ENCODE results near the gene TREX2.

Gene TREX2

DNA sequence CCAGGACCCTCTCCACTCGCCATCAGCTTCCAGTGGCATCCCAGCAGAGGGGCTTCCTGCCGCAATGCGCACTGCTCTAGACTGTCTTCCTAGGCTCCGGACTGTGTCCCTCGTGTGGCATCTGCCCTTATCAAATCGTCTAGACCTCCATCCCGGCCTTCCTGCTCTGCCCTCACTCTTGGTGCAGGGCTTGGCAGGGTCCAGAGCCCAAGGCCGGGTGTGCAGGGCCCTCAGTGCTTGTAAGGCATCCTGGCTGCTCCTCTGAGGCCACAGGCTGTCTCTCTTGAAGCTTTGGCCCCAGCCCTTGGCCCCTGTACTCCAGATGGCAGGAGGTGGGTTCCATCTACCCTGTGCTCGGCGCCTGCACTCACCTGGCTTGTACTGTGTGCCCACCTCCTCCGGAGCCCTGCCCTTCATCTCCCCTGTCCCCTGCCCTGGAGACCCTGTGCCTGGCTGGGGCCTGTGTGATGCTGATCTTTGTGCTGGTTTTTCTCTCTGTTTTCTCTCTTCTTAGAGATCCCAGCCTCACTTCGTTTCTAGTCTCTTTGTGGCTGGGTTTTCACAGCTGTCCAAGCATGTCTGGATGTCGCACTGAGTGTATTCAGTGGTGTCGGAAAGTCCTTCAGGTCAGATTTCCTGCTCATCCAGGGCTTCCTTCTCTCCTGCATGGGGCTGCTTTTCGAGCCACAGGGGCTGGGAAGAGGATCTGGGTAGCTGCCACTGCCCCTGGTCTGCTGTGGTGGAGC is 3.7 kb upstream of the TREX2 start:
- Histone ChIP-seq H3K4me3 (ENCODE audit: low read depth, low read length) (no peak overlapping the region), H3K27me3 (ENCODE audit: control insufficient read depth, insufficient read depth, low read length) (no peaks in the 10 kb centered on the region), H3K4me1 (ENCODE audit: control insufficient read depth, insufficient read depth, low read length) (no peaks in the 10 kb centered on the region), H3K36me3 (ENCODE audit: control insufficient read depth, insufficient read depth, low read length) (no peaks in the 10 kb centered on the region), H3K9me3 (ENCODE audit: control insufficient read depth, insufficient read depth, low read length) (peaks cover 4% of the 10 kb centered on the region), H3K9ac (ENCODE audit: low read depth, low read length) (no peak overlapping the region)

- H3K9ac ChIP-seq (ENCODE audit: low read depth, low read length), result no peak overlapping the region
- H3K4me1 ChIP-seq (ENCODE audit: control insufficient read depth, insufficient read depth, low read length), result no peaks in the 10 kb centered on the region
- H3K27me3 ChIP-seq (ENCODE audit: control insufficient read depth, insufficient read depth, low read length), result no peaks in the 10 kb centered on the region
- H3K4me3 ChIP-seq (ENCODE audit: low read depth, low read length), result no peak overlapping the region
- H3K9me3 ChIP-seq (ENCODE audit: control insufficient read depth, insufficient read depth, low read length), result peaks cover 4% of the 10 kb centered on the region
- no peaks in the 10 kb centered on the region for H3K36me3 ChIP-seq (ENCODE audit: control insufficient read depth, insufficient read depth, low read length)
These were observed 2.9 kb upstream of the TREX2 start for GRCh38 chrX:153448556-153449367.

GRCh38 chrX:153447581-153447960 is 1.7 kb upstream of the TREX2 start:
- Histone ChIP-seq H3K4me3 (ENCODE audit: low read depth, low read length) (no peak overlapping the region), H3K9me3 (ENCODE audit: control insufficient read depth, insufficient read depth, low read length) (peaks cover 4% of the 10 kb centered on the region), H3K36me3 (ENCODE audit: control insufficient read depth, insufficient read depth, low read length) (no peaks in the 10 kb centered on the region), H3K9ac (ENCODE audit: low read depth, low read length) (no peak overlapping the region), H3K27me3 (ENCODE audit: control insufficient read depth, insufficient read depth, low read length) (no peaks in the 10 kb centered on the region), H3K4me1 (ENCODE audit: control insufficient read depth, insufficient read depth, low read length) (no peaks in the 10 kb centered on the region)

DNA sequence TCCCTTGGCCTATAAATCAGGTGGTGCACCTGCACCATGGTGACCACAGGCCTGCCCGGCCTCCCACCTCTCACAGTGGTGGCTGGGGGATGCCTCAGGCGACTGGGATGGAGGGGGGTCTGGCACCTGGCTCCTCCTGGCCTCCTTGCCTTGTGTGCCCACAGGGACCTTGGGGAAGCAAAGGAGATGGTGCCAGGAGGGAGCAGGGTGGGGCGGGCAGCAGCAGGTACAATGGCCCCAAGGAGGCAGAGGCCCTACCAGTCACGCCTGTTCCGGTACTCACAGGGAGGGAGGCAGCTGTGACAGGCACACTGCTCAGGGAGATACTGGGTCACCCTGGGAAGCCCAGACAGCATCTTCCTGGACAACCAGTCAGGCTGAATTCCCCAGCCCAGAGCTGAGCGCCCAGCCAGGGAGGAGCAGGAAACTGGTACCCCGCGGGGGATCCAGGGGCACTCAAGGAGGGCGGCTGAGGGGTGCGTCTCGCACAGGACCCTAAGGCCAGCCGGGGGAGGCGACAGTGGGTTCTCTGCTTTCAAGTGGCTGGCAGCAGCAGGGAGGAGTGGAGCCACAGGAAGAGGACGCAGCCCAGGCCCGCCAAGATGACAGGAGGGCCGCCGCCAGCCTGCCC is 1.2 kb upstream of the TREX2 start:
- Histone ChIP-seq H3K4me3 (ENCODE audit: low read depth, low read length) (no peak overlapping the region), H3K36me3 (ENCODE audit: control insufficient read depth, insufficient read depth, low read length) (no peaks in the 10 kb centered on the region), H3K9ac (ENCODE audit: low read depth, low read length) (no peak overlapping the region), H3K4me1 (ENCODE audit: control insufficient read depth, insufficient read depth, low read length) (no peaks in the 10 kb centered on the region), H3K27me3 (ENCODE audit: control insufficient read depth, insufficient read depth, low read length) (no peaks in the 10 kb centered on the region), H3K9me3 (ENCODE audit: control insufficient read depth, insufficient read depth, low read length) (peaks cover 4% of the 10 kb centered on the region)

DNA sequence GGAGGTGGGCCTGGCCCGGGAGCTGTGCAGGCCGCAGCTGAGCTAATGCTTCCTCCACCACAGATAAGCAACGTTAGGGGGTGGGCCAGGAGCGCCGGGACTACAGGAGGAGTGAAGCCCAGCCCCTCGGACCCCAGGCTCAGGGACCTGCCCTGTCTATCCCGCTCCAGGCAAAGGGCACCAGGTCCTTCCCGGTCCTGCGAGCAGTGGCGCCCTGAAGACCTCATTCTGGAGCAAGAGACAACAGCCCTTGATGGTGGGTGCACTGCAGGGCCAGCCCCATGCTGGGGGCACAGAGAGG is 730 bp upstream of the TREX2 start:
- Histone ChIP-seq H3K36me3 (ENCODE audit: control insufficient read depth, insufficient read depth, low read length) (no peaks in the 10 kb centered on the region), H3K4me3 (ENCODE audit: low read depth, low read length) (no peak overlapping the region), H3K27me3 (ENCODE audit: control insufficient read depth, insufficient read depth, low read length) (no peaks in the 10 kb centered on the region), H3K9ac (ENCODE audit: low read depth, low read length) (no peak overlapping the region), H3K4me1 (ENCODE audit: control insufficient read depth, insufficient read depth, low read length) (no peaks in the 10 kb centered on the region), H3K9me3 (ENCODE audit: control insufficient read depth, insufficient read depth, low read length) (peaks cover 4% of the 10 kb centered on the region)

DNA sequence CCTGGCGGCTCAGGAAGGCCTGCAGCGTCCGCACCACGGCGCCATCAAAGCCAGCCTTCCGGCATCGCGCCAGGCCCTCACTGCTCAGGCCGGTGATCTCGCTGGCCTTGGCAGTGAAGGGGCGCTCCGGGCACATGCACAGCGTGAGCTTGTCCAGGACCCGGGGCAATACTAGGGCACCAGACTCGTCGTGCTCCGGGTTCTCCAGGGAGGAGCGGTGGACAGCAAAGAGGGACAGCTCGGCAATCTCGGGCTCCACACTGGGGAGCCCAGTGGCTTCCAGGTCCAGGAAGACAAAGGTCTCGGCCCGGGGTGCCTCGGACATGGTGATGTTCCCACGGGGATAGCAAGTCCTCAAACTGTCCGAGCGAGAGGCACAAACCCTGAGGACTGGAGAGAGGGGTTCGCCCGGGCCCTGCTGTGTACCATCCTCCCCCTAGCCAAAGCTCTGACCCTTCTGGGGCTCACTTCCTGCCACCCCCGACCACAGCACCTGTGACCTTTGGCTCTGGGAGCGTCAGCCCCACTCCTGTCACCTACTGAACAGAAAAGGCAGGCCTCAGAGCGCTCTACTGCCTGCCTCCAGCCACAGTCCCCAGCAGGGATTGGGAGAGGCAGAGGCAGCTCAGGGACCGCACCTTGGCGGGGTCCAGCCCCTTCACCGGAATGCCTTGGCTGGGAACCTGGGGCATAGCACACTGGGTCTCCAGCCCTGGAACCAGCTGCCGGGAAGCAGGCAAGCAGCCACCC is 575 bp downstream of the TREX2 start:
- Histone ChIP-seq H3K27me3 (ENCODE audit: control insufficient read depth, insufficient read depth, low read length) (no peaks in the 10 kb centered on the region), H3K9ac (ENCODE audit: low read depth, low read length) (no peak overlapping the region), H3K4me1 (ENCODE audit: control insufficient read depth, insufficient read depth, low read length) (no peaks in the 10 kb centered on the region), H3K36me3 (ENCODE audit: control insufficient read depth, insufficient read depth, low read length) (no peaks in the 10 kb centered on the region), H3K9me3 (ENCODE audit: control insufficient read depth, insufficient read depth, low read length) (peaks cover 4% of the 10 kb centered on the region), H3K4me3 (ENCODE audit: low read depth, low read length) (no peak overlapping the region)

DNA sequence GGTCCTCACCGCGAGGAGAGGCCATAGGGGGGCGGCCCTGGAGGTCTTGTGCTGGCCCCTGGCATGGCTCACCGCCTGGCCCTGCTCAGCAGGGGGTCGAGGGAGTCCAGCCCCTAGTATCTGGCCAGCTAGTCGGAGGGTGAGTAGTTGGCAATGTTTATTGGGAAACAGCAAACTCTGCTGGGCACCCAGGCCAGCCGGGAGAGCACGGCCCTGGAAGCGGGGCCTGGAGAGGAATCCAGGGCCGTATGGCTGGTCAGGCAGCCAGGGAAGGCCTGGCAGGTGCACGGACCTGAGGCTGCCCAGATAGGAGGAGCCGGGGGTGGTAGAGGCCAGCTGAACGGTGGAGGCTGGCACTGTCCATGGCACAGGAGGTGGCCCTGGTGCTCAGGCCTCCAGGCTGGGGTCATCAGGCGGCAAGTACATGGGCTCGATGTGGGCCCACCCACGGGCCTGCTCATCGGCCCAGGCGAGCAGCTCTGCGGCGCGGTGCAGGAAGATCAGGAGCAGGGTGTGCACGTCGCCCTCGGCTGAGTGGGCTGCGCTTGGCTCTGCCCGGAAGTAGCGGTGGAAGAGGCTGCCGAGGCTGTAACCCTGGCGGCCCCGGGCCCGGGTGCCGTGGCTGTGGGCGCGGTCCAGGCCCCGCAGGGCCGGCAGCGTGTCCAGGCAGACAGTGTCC is 1.4 kb downstream of the TREX2 start:
- Histone ChIP-seq H3K36me3 (ENCODE audit: control insufficient read depth, insufficient read depth, low read length) (no peaks in the 10 kb centered on the region), H3K9ac (ENCODE audit: low read depth, low read length) (no peak overlapping the region), H3K27me3 (ENCODE audit: control insufficient read depth, insufficient read depth, low read length) (no peaks in the 10 kb centered on the region), H3K9me3 (ENCODE audit: control insufficient read depth, insufficient read depth, low read length) (peaks cover 4% of the 10 kb centered on the region), H3K4me3 (ENCODE audit: low read depth, low read length) (no peak overlapping the region), H3K4me1 (ENCODE audit: control insufficient read depth, insufficient read depth, low read length) (no peaks in the 10 kb centered on the region)

DNA sequence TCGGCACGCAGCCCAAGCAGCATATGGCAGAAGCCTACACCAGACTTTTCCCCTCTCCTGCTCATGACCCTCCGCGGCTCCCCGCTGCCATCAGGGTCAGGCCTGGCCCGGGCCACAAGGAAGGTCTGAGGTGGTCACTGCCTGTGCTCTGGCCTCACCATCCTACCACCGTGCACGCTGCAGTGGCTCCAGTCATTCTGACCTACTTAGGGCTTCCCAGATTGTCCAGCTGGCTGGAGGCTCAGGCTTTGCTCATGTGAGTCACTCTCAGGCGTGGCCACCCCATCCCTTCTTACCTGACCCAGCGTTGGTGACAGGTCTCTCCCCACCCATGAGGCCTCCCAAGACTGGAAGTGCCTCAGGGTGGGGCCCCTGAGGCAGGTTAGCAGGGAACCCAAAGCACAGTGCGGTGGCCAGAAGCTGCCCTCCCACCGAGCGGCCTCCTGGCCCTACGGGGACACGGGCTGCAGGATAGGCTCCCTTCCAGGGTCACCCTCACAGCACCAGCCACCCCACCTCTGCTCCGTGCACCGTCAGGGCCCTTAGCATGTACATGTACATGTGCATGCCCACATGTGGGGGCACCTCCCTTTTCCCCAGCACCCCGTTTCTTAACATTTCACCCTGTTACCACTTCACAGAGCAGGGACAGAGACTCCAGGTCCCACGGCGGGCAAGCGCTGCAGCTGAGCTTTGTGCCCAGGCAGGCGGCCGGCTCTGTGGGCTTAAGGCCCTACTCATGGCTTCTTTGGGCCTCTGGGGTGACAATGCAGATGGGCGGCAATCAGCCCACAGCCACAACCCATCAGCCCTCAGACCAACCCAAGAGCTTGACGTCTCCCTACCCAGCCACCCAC is 2.2 kb downstream of the TREX2 start:
- H3K4me1 ChIP-seq (ENCODE audit: control insufficient read depth, insufficient read depth, low read length), result no peaks in the 10 kb centered on the region
- H3K36me3 ChIP-seq (ENCODE audit: control insufficient read depth, insufficient read depth, low read length), result no peaks in the 10 kb centered on the region
- peaks cover 8% of the 10 kb centered on the region for H3K9me3 ChIP-seq (ENCODE audit: control insufficient read depth, insufficient read depth, low read length)
- H3K4me3 ChIP-seq (ENCODE audit: low read depth, low read length), result no peak overlapping the region
- H3K9ac ChIP-seq (ENCODE audit: low read depth, low read length), result no peak overlapping the region
- H3K27me3 ChIP-seq (ENCODE audit: control insufficient read depth, insufficient read depth, low read length), result no peaks in the 10 kb centered on the region

DNA sequence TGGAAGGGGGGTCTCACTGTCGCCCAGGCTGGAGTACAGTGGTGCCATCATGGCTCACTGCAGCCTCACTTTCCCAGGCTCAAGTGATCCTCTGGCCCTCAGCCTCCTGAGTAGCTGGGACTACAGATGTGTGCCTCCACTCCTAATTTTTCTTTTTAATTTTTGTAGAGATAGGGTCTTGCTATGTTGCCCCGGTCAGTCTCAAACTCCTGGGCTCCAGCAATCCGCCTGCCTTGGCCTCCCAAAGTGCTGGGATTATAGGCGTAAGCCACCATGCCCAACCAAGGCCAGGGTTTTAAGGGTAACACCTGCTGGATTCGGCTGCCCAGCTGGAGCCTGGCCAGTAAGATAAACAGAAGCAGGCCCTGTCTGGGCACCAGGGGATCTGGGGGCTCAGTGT is 3.4 kb downstream of the TREX2 start:
- Histone ChIP-seq H3K4me1 (ENCODE audit: control insufficient read depth, insufficient read depth, low read length) (no peaks in the 10 kb centered on the region), H3K27me3 (ENCODE audit: control insufficient read depth, insufficient read depth, low read length) (no peaks in the 10 kb centered on the region), H3K9ac (ENCODE audit: low read depth, low read length) (no peak overlapping the region)

DNA sequence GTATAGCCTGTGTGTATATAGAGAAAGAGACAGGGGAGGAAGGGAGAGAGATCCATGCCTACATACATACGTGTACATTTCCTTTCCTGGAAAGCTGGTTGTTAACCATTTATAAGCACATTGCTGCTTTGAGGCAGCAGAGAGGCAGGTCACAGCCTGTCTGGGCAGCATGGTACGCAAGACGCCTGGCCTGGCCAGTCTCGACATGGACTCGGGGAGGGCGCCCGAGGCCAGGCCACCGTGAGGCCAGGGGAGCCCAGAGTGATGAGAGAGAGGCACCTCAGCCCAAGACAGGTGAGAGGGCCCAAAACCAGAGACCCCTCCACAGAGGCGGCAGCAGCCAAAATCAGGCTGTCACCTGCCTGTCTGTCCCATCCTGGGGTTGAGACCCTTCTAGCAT is 3.9 kb downstream of the TREX2 start:
- no peaks in the 10 kb centered on the region for H3K27me3 ChIP-seq (ENCODE audit: control insufficient read depth, insufficient read depth, low read length)
- H3K9me3 ChIP-seq (ENCODE audit: control insufficient read depth, insufficient read depth, low read length), result peaks cover 4% of the 10 kb centered on the region
- H3K9ac ChIP-seq (ENCODE audit: low read depth, low read length), result no peak overlapping the region
- no peaks in the 10 kb centered on the region for H3K36me3 ChIP-seq (ENCODE audit: control insufficient read depth, insufficient read depth, low read length)
- H3K4me1 ChIP-seq (ENCODE audit: control insufficient read depth, insufficient read depth, low read length), result no peaks in the 10 kb centered on the region
- no peak overlapping the region for H3K4me3 ChIP-seq (ENCODE audit: low read depth, low read length)

More for the DNA sequence above, 3.4 kb downstream of the TREX2 start:
- peaks cover 5% of the 10 kb centered on the region for H3K9me3 ChIP-seq (ENCODE audit: control insufficient read depth, insufficient read depth, low read length)
- H3K36me3 ChIP-seq (ENCODE audit: control insufficient read depth, insufficient read depth, low read length), result no peaks in the 10 kb centered on the region
- H3K4me3 ChIP-seq (ENCODE audit: low read depth, low read length), result no peak overlapping the region
